HCT116 (cell line): ENCODE data around the gene ADNP. TPM values are rescaled to one million over a fixed set of nuclear protein-coding genes. Genes with fewer than 3 reads are reported as not detected.

ENCODE experiments used
- ATAC-seq: fragments of 200-7000 bp; cut with Tn5 transposase; 2 replicates; pipeline ENCODE4 v1.9.1; 2020; ENCODE audit warnings: mild to moderate bottlenecking, moderate library complexity
- BruUV-seq: library from RNA; stranded (reverse); fragments of 400-500 nt; replicated peaks from 2 replicates; lab custom pipeline; 2021; lab: Mats Ljungman, UMichigan
- CTCF ChIA-PET: fragments of 300-600 bp; sonication (Branson Sonifier 250); formaldehyde crosslinking; loops from one replicate; lab custom pipeline; 2021; ENCODE audit warnings: antibody characterized with exemption; lab: Charles Lee
- POLR2A ChIA-PET: fragments of 300-600, 350-600 bp; sonication (Branson Sonifier 250); formaldehyde crosslinking; loops from one replicate; lab custom pipeline; 2021; ENCODE audit warnings: antibody characterized with exemption; lab: Charles Lee
- RAD21 ChIA-PET, 2 experiments: fragments of 300-600 bp; sonication (Branson Sonifier 250); formaldehyde crosslinking; loops; one replicate each; lab custom pipeline; 2023; ENCODE audit warnings: low total read pairs in 2 of 2; ENCODE audit not compliant: uncharacterized antibody in 2 of 2, unreplicated experiment in 2 of 2, low non-redundant PET in 1 of 2; lab: Charles Lee
- DNase-seq: peaks from one replicate; pipeline ENCODE4 v3.0.0-alpha.2; 2010; ENCODE audit warnings: low read depth, low spot score
- H2AFZ ChIP-seq: fragments of 200-600 bp; shearing (Covaris generic), sonication (generic); 2 replicates; pipeline ENCODE4 v1.6.1; 2017; ENCODE audit warnings: low read depth, mixed run types, mixed read lengths, antibody characterized with exemption, low read length; ENCODE audit not compliant: poor library complexity, severe bottlenecking
- H3K27ac ChIP-seq: 2 replicates; pipeline ENCODE4 v1.5.1; 2012; ENCODE audit warnings: low read depth, low read length
- H3K27me3 ChIP-seq: fragments of 200-600 bp; sonication (generic); 2 replicates; pipeline ENCODE4 v1.6.1; 2016; ENCODE audit warnings: mixed run types, low read length, mixed read lengths; ENCODE audit not compliant: insufficient read depth
- H3K36me3 ChIP-seq, 2 experiments: fragments of 200-500 bp in 1 of 2; fragments of 200-600 bp in 1 of 2; sonication (Bioruptor generic) in 1 of 2; sonication (generic) in 1 of 2; 2 replicates each; pipeline versions ENCODE4 v1.5.1 to v1.6.1; 2014 to 2016; ENCODE audit warnings: low read length in 2 of 2, inconsistent platforms in 1 of 2, mixed read lengths in 1 of 2, mixed run types in 1 of 2; ENCODE audit not compliant: insufficient read depth in 2 of 2, control insufficient read depth in 1 of 2
- H3K4me1 ChIP-seq, 2 experiments: fragments of 200-600 bp in 1 of 2; sonication (generic) in 1 of 2; 2 replicates each; pipeline versions ENCODE4 v1.5.1 to v1.6.1; 2012 to 2017; ENCODE audit warnings: low read length in 2 of 2, inconsistent platforms in 1 of 2, mild to moderate bottlenecking in 1 of 2, mixed read lengths in 1 of 2, mixed run types in 1 of 2, moderate library complexity in 1 of 2; ENCODE audit not compliant: insufficient read depth in 2 of 2, control insufficient read depth in 1 of 2
- H3K4me2 ChIP-seq: fragments of 200-600 bp; sonication (generic); 2 replicates; pipeline ENCODE4 v1.6.1; 2017; ENCODE audit warnings: mixed run types, low read length, mixed read lengths
- H3K4me3 ChIP-seq, 2 experiments: fragments of 200-600 bp in 1 of 2; sonication (generic) in 1 of 2; replicated peaks in 1 of 2; 2 replicates each; pipeline ENCODE4 v1.5.1; 2011 to 2016; ENCODE audit warnings: low read length in 2 of 2, control low read depth in 1 of 2, low read depth in 1 of 2, mild to moderate bottlenecking in 1 of 2, mixed read lengths in 1 of 2, mixed run types in 1 of 2
- H3K79me2 ChIP-seq: fragments of 200-600 bp; sonication (generic); 2 replicates; pipeline ENCODE4 v1.6.1; 2017; ENCODE audit warnings: mild to moderate bottlenecking, mixed run types, low read length, moderate library complexity, mixed read lengths; ENCODE audit not compliant: insufficient read depth
- H3K9ac ChIP-seq: fragments of 200-600 bp; sonication (generic); 2 replicates; pipeline ENCODE4 v1.6.1; 2016; ENCODE audit warnings: low read length, mixed read lengths
- H3K9me2 ChIP-seq: fragments of 200-600 bp; sonication (generic), shearing (Covaris generic); 2 replicates; pipeline ENCODE4 v1.6.1; 2017; ENCODE audit warnings: mixed run types, mild to moderate bottlenecking, moderate library complexity; ENCODE audit not compliant: insufficient read depth
- H3K9me3 ChIP-seq, 2 experiments: fragments of 200-500 bp in 1 of 2; fragments of 200-600 bp in 1 of 2; sonication (Bioruptor generic) in 1 of 2; sonication (generic) in 1 of 2; 2 replicates each; pipeline ENCODE4 v1.6.1; 2014 to 2017; ENCODE audit warnings: low read length in 2 of 2, mixed read lengths in 2 of 2, inconsistent platforms in 1 of 2, low read depth in 1 of 2, mild to moderate bottlenecking in 1 of 2, mixed run types in 1 of 2, moderate library complexity in 1 of 2; ENCODE audit not compliant: control insufficient read depth in 1 of 2, insufficient read depth in 1 of 2
- H4K20me1 ChIP-seq: fragments of 200-600 bp; sonication (generic), shearing (Covaris generic); 2 replicates; pipeline ENCODE4 v1.6.1; 2017; ENCODE audit warnings: mixed run types, mild to moderate bottlenecking, moderate library complexity; ENCODE audit not compliant: insufficient read depth
- CBX3 ChIP-seq: IDR thresholded peaks from 2 replicates; pipeline ENCODE4 v1.6.1; 2012; ENCODE audit warnings: low read depth
- CEBPB ChIP-seq: IDR thresholded peaks from 2 replicates; pipeline ENCODE4 v1.6.1; 2012; ENCODE audit warnings: low read depth
- ELF1 ChIP-seq: IDR thresholded peaks from 2 replicates; pipeline ENCODE4 v1.6.1; 2012; ENCODE audit warnings: low read depth, borderline replicate concordance
- REST ChIP-seq: IDR thresholded peaks from 2 replicates; pipeline ENCODE4 v1.6.1; 2012; ENCODE audit warnings: low read depth
- SIN3A ChIP-seq: IDR thresholded peaks from 2 replicates; pipeline ENCODE4 v1.6.1; 2012; ENCODE audit warnings: low read depth
- ZNF274 ChIP-seq: fragments of 200-500 bp; sonication (Bioruptor generic); IDR thresholded peaks from 2 replicates; pipeline ENCODE4 v1.6.1; 2014; ENCODE audit warnings: mild to moderate bottlenecking, low read depth, low read length, inconsistent platforms
- intact Hi-C: fragments of 100-400 bp; cut with micrococcal nuclease; formaldehyde crosslinking; loops from 2 replicates; pipeline ENCODE4 v1.10.0; 2022
- total RNA-seq: library from RNA; stranded (reverse); gene quantifications from one replicate; pipeline ENCODE4 v1.2.1, GENCODE V29; 2021; ENCODE audit not compliant: unreplicated experiment
- TF ChIP-seq, protein P1 (sequence below): IDR thresholded peaks from 2 replicates; pipeline ENCODE4 v1.6.1; 2011; ENCODE audit warnings: mild to moderate bottlenecking, low read length, moderate library complexity; ENCODE audit not compliant: insufficient replicate concordance; ENCODE audit errors: extremely low read depth

ADNP gene
- total RNA-seq, 1 experiment from 2014 or later = 85.9 TPM

GRCh38 chr20:50867805-50868204 lies 63.4 kb downstream of the ADNP start:
- Histone ChIP-seq H3K36me3 (no peaks in the 10 kb centered on the region), H3K27ac (no peak overlapping the region), H3K27me3 (no peaks in the 10 kb centered on the region), H4K20me1 (no peaks in the 10 kb centered on the region), H3K79me2 (no peaks in the 10 kb centered on the region), H3K9me2 (no peaks in the 10 kb centered on the region), H3K4me3 (no peak overlapping the region), H3K4me2 (no peak overlapping the region), H2AFZ (no peak overlapping the region), H3K4me1 (no peaks in the 10 kb centered on the region), H3K9me3 (no peaks in the 10 kb centered on the region), H3K9ac (no peak overlapping the region)
- RAD21 ChIA-PET = no interaction called here
- no peak for DNase-seq
- ATAC-seq = no peak
- no TSS peak for BruUV-seq
- TF ChIP-seq ZNF274 (no peak), ELF1 (no peak), CEBPB (no peak), CBX3 (no peak), REST (no peak), SIN3A (no peak)
- TF ChIP-seq, protein P1, sequence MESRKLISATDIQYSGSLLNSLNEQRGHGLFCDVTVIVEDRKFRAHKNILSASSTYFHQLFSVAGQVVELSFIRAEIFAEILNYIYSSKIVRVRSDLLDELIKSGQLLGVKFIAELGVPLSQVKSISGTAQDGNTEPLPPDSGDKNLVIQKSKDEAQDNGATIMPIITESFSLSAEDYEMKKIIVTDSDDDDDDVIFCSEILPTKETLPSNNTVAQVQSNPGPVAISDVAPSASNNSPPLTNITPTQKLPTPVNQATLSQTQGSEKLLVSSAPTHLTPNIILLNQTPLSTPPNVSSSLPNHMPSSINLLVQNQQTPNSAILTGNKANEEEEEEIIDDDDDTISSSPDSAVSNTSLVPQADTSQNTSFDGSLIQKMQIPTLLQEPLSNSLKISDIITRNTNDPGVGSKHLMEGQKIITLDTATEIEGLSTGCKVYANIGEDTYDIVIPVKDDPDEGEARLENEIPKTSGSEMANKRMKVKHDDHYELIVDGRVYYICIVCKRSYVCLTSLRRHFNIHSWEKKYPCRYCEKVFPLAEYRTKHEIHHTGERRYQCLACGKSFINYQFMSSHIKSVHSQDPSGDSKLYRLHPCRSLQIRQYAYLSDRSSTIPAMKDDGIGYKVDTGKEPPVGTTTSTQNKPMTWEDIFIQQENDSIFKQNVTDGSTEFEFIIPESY = no peak
- CTCF ChIA-PET = no interaction called here
- POLR2A ChIA-PET = no interaction called here
- intact Hi-C loops = no loop called here
